SK-N-MC (cell line): Measurements from ENCODE around the gene RBM12.

Experiments used
- EZH2 ChIP-seq: fragments of 200-600 bp; sonication (generic); IDR thresholded peaks from one replicate; pipeline ENCODE4 v1.6.1; 2017; ENCODE audit warnings: antibody characterized with exemption
- FOXP2 ChIP-seq: optimal IDR thresholded peaks from 2 replicates; pipeline ENCODE3; 2011; ENCODE audit warnings: mild to moderate bottlenecking, moderate library complexity; ENCODE audit not compliant: insufficient read depth; ENCODE audit errors: extremely low read length, control extremely low read depth
- POLR2AphosphoS5 ChIP-seq: IDR thresholded peaks from 2 replicates; pipeline ENCODE4 v1.6.1; 2012; ENCODE audit warnings: mild to moderate bottlenecking, low read depth, low read length, borderline replicate concordance

DNA sequence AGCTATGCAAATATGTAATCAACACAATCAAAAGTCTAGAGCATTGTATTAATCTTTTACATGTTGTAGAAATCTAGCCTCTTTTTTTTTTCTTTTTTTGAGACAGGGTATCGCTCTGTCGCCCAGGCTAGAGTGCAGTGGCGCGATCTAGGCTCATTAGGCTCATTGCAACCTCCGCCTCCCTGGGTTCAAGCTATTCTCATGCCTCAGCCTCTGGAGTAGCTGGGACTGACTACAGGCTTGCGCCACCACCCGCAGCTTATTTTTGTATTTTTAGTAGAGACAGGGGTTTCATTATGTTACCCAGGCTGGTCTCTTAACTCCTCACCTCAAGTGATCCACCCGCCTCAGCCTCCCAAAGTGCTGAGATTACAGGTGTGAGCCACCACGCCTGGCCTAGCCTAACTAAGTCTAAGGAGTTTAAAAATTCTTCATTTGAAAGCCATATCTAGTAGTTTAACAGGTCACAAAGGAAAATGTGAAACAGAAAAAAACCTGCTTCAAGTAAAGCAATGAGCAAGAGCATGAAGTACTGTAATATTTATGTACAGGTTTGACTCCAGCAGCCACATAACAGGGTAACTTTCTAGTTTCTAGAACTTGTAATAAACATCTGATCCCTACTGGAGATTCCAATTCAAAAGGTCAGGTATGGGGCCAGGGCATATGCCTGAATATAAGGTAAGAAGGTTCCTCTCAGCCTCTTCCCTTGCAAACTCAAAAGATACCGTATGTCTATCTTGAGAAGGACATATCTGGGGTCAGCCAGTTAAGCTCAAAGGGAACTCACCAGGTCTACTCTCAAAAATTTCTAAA is 4.4 kb downstream of the RBM12 start:
- TF ChIP-seq POLR2AphosphoS5 (no peak), EZH2 (no peak), FOXP2 (no peak)
